Endothelial cell of umbilical vein (primary cell): ENCODE data around the gene SYTL3.

Experiments
- CTCF ChIP-seq, 2 donors: IDR thresholded peaks; 1 replicate in 1 of 2; 2 replicates in 1 of 2; pipeline ENCODE4 v1.5.1; 2011; ENCODE audit warnings: low read length in 2 of 2, mild to moderate bottlenecking in 2 of 2, moderate library complexity in 2 of 2, control low read depth in 1 of 2, inconsistent platforms in 1 of 2, low read depth in 1 of 2; ENCODE audit not compliant: insufficient read depth in 1 of 2; ENCODE audit errors: extremely low read depth in 1 of 2
- EZH2 ChIP-seq: IDR thresholded peaks from 2 replicates; pipeline ENCODE4 v1.6.1; 2012; ENCODE audit warnings: borderline replicate concordance, low read depth, mild to moderate bottlenecking, moderate library complexity, low read length, inconsistent platforms; ENCODE audit not compliant: severe bottlenecking
- FOS ChIP-seq: IDR thresholded peaks from 2 replicates; pipeline ENCODE4 v1.6.1; 2011; ENCODE audit warnings: mild to moderate bottlenecking, low read length, moderate library complexity, borderline replicate concordance; ENCODE audit not compliant: insufficient read depth
- GATA2 ChIP-seq: IDR thresholded peaks from 2 replicates; pipeline ENCODE4 v1.7.0; 2011; ENCODE audit warnings: low read depth, mild to moderate bottlenecking, moderate library complexity, mixed read lengths, low read length; ENCODE audit not compliant: insufficient read length, insufficient read depth
- JUN ChIP-seq: IDR thresholded peaks from 2 replicates; pipeline ENCODE4 v1.6.1; 2011; ENCODE audit warnings: borderline replicate concordance, low read depth; ENCODE audit not compliant: insufficient read length, insufficient read depth
- MAX ChIP-seq: IDR thresholded peaks from 2 replicates; pipeline ENCODE4 v1.6.1; 2011; ENCODE audit not compliant: insufficient read depth, insufficient read length
- MYC ChIP-seq: IDR thresholded peaks from one replicate; pipeline ENCODE4 v1.6.1; 2011; ENCODE audit warnings: mild to moderate bottlenecking, low read depth, low read length
- POLR2A ChIP-seq: IDR thresholded peaks from 2 replicates; pipeline ENCODE4 v1.6.1; 2012; ENCODE audit warnings: low read depth, mild to moderate bottlenecking, control low read depth, low read length
- POLR2AphosphoS5 ChIP-seq: IDR thresholded peaks from 2 replicates; pipeline ENCODE4 v1.6.1; 2012; ENCODE audit warnings: low read depth, mild to moderate bottlenecking, control low read depth, low read length, moderate library complexity; ENCODE audit not compliant: insufficient read depth

- TF ChIP-seq POLR2AphosphoS5 (no peak), MYC (no peak), CTCF (IDR thresholded peaks at IDR 0.05; ENCODE audit: extremely low read depth in 1 of 2, insufficient read depth in 1 of 2, low read depth in 1 of 2, low read length in 2 of 2) (no peak), POLR2A (no peak), EZH2 (no peak), JUN (no peak), FOS (no peak), MAX (no peak), GATA2 (no peak)
These were observed 131.3 kb downstream of the SYTL3 start for GRCh38 chr6:158780988-158781691.
